ENCODE measurements around the gene ZBTB7B. TPM values are rescaled to one million over a fixed set of nuclear protein-coding genes. Genes with fewer than 3 reads are reported as not detected.

ZBTB7B gene
- total RNA-seq, 2 donors from 2014 or later: 30.1 to 34.3 TPM

DNA sequence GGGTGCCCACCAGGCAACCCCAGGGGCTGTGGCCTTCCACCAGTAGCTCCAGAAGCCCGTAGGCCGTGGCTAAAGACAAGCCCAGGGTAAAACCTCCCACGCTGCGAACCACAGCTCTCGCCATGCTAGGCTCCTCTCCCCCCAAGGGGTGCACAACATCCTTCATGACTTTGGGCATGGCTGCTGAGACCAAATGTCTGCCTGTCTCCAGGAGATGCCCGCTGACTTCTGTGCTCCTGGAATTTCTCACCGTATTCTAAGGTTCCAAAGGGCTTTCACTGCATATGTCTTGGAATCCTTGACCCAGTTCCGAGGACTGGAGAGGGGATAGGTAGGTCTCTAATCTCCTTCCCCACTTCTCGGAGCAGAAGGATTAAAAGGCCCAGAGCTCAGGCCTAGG is 30.9 kb downstream of the ZBTB7B start, which contains the start of the genes DCST1 and DCST2:
TSS of gene DCST1 (plus strand) at position 301 of the 400 bp plus-strand sequence. CDS start 213 bp downstream, outside the sequence.
TSS of gene DCST2 (minus strand) at position 258 of the 400 bp plus-strand sequence. CDS start at position 178, 80 bp downstream.
- WGBS, 2 donors: 93 to 95% methylated on average over 7 to 9 of the region's 9 CpGs
- no peaks in the 10 kb centered on the region for H3K36me3 ChIP-seq (replicated peaks in 1 of 2; ENCODE audit: insufficient read depth in 1 of 2, low read depth in 2 of 2)
- no peak within 1 kb of the TSS for H3K27ac ChIP-seq
- TF ChIP-seq, protein P1, sequence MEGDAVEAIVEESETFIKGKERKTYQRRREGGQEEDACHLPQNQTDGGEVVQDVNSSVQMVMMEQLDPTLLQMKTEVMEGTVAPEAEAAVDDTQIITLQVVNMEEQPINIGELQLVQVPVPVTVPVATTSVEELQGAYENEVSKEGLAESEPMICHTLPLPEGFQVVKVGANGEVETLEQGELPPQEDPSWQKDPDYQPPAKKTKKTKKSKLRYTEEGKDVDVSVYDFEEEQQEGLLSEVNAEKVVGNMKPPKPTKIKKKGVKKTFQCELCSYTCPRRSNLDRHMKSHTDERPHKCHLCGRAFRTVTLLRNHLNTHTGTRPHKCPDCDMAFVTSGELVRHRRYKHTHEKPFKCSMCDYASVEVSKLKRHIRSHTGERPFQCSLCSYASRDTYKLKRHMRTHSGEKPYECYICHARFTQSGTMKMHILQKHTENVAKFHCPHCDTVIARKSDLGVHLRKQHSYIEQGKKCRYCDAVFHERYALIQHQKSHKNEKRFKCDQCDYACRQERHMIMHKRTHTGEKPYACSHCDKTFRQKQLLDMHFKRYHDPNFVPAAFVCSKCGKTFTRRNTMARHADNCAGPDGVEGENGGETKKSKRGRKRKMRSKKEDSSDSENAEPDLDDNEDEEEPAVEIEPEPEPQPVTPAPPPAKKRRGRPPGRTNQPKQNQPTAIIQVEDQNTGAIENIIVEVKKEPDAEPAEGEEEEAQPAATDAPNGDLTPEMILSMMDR (IDR thresholded peaks at IDR 0.05): no peak
- TF ChIP-seq POLR2A (IDR thresholded peaks at IDR 0.05): no peak
- H3K4me1 ChIP-seq: no peaks in the 10 kb centered on the region
- intact Hi-C loops (cut with DNase I): no loop called here
- H3K4me3 ChIP-seq: no peak within 1 kb of the TSS
- no peaks in the 10 kb centered on the region for H3K9me3 ChIP-seq
- no peak for DNase-seq
- H3K27me3 ChIP-seq: no peaks in the 10 kb centered on the region
- no peak for ATAC-seq

DNA sequence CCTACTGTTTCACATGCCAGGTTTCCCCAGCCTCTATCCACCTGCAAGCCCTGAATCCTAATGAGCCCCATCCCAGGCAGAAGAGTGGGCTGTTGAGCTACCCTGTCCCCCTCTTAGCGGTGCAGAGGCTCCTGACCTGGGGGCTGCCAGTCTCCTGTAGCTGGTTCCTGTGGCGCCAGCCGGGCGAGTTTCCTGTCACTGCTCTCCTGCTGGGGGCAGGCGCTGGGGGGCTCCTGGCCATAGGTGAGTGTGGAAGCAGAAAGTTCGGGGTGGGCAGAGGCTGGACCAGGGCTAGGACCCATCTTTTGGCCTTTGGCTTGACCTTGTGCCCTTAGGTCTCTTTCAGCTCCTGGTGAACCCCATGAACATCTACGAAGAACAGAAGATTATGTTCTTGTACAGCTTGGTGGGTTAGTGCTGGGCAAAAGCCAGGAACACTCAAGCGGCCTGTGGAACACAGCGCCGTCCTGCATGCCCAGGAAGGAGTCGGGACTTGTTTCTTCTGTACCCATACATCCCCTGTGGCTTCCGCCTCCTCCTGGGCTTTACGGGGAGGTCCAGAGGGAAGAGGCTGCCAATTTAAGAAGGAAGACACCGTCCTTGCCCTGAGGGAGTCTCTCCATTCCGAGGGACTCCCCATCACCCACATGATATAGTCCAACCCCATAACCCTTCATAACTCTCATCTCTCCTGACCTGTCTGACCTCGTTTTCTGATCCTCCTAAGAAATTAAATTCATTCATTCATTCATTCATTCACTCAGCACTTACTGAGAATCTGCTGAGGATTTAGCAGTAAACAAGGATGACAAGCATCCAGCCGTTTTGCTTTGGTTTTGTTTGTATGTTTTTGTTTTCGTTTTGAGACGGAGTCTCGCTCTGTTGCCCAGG is 32.0 kb downstream of the ZBTB7B start:
- no peaks in the 10 kb centered on the region for H3K9me3 ChIP-seq
- H3K4me1 ChIP-seq: no peaks in the 10 kb centered on the region
- 77 to 82% methylated on average over 18 to 20 of the region's 20 CpGs for WGBS, 2 donors
- no peak overlapping the region for H3K27ac ChIP-seq
- H3K36me3 ChIP-seq (replicated peaks in 1 of 2; ENCODE audit: insufficient read depth in 1 of 2, low read depth in 2 of 2): no peaks in the 10 kb centered on the region
- H3K4me3 ChIP-seq: no peak overlapping the region
- H3K27me3 ChIP-seq: no peaks in the 10 kb centered on the region
- DNase-seq: no peak
- ATAC-seq: no peak
- intact Hi-C loops (cut with DNase I): no loop called here
- no peak for TF ChIP-seq POLR2A (IDR thresholded peaks at IDR 0.05)
- TF ChIP-seq, protein P1 (IDR thresholded peaks at IDR 0.05): no peak

DNA sequence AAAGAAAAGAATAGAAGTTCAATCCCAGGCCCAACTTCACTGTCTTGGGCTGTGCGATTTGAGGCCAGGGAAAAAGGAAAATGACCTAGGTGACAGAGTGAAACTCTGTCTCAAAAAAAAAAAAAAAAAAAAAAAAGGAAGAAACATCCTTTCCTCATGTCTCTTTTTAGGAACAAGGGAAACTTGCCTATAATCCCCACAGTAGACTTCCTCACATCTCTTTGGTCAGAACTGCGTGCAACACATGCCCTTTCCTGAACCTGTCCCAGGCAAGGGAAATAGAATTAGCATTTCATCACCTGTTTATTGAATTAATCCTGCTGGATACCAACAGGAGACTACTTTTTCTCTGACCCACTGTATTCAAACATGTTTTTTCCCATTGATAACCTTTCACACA is 33.3 kb downstream of the ZBTB7B start:
- Histone ChIP-seq H3K4me3 (no peak overlapping the region), H3K4me1 (no peaks in the 10 kb centered on the region), H3K27ac (no peak overlapping the region), H3K36me3 (replicated peaks in 1 of 2; ENCODE audit: insufficient read depth in 1 of 2, low read depth in 2 of 2) (no peaks in the 10 kb centered on the region), H3K27me3 (no peaks in the 10 kb centered on the region), H3K9me3 (no peaks in the 10 kb centered on the region)
- no peak for ATAC-seq
- no peak for DNase-seq
- 61 to 89% methylated on average over 2 of the region's 2 CpGs for WGBS, 2 donors
- no peak for TF ChIP-seq POLR2A (IDR thresholded peaks at IDR 0.05)
- TF ChIP-seq, protein P1 (IDR thresholded peaks at IDR 0.05): no peak
- intact Hi-C loops (cut with DNase I): no loop called here

DNA sequence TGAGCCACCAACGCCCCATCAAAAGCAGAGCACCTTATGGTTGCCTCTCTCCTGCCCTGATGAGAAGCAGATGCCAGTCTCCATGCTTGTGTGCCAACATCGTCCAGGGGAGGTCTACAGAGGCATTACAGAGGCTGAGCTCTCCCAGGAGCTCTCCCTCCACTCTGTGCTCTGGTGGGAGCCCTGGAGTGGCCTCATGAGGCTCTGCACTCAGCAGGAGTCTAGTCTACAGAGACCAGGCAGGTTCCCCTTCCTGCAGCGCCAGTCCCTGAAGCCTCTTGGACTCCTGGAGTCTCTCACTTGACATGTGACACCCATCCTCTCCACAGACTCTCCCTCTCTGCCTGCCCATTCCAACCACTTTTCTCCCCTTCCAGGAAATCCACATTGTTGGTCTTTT is 34.4 kb downstream of the ZBTB7B start:
- intact Hi-C loops (cut with DNase I): no loop called here
- Histone ChIP-seq H3K4me1 (no peaks in the 10 kb centered on the region), H3K36me3 (replicated peaks in 1 of 2; ENCODE audit: insufficient read depth in 1 of 2, low read depth in 2 of 2) (no peaks in the 10 kb centered on the region), H3K27me3 (no peaks in the 10 kb centered on the region), H3K27ac (no peak overlapping the region), H3K9me3 (no peaks in the 10 kb centered on the region), H3K4me3 (no peak overlapping the region)
- DNase-seq (no peak), ATAC-seq (no peak)
- TF ChIP-seq, protein P1 (IDR thresholded peaks at IDR 0.05): no peak
- no peak for TF ChIP-seq POLR2A (IDR thresholded peaks at IDR 0.05)
- WGBS, 2 donors: 77 to 89% methylated on average over 1 to 3 of the region's 3 CpGs

Measured in body of pancreas (tissue), 4 donors.